Measurements from ENCODE around the gene HBA2.
A peak's percentile ranks its signal among the peaks of the same experiment; 100 is the strongest.
"Not testable (repeated sequence)": the region's sequence is repeated elsewhere in the genome, so short reads cannot be mapped to it uniquely, and the experiment has no call there.

Gene HBA2

DNA sequence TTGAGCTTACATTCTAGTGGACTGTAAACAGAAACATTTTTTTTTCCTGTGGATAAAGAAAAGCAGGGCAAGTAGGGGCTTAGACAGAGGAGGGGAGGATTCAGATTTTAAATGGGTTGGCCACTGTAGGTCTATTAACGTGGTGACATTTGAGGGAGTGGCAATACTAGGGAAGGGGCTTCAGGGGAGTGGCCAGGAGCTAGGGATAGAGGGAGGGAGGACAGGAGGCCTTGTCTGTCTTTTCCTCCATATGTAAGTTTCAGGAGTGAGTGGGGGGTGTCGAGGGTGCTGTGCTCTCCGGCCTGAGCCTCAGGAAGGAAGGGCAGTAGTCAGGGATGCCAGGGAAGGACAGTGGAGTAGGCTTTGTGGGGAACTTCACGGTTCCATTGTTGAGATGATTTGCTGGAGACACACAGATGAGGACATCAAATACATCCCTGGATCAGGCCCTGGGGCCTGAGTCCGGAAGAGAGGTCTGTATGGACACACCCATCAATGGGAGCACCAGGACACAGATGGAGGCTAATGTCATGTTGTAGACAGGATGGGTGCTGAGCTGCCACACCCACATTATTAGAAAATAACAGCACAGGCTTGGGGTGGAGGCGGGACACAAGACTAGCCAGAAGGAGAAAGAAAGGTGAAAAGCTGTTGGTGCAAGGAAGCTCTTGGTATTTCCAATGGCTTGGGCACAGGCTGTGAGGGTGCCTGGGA lies 13.4 kb upstream of the HBA2 start:
- no peak for DNase-seq

DNA sequence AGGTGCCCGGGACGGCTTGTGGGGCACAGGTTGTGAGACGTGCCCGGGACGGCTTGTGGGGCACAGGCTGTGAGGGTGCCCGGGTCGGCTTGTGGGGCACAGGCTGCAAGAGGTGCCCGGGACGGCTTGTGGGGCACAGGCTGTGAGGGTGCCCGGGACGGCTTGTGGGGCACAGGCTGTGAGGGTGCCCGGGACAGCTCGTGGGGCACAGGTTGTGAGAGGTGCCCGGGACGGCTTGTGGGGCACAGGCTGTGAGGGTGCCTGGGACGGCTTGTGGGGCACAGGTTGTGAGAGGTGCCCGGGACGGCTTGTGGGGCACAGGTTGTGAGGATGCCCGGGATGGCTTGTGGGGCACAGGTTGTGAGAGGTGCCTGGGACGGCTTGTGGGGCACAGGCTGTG lies 12.4 kb upstream of the HBA2 start:
- not testable (repeated sequence) for DNase-seq

- DNase-seq: no peak
Measured at GRCh38 chr16:160691-161190, 11.9 kb upstream of the HBA2 start.

- no peak for DNase-seq
Measured at GRCh38 chr16:162271-162991, 10.2 kb upstream of the HBA2 start.

GRCh38 chr16:163139-163538 lies 9.5 kb upstream of the HBA2 start:
- not testable (repeated sequence) for DNase-seq

DNA sequence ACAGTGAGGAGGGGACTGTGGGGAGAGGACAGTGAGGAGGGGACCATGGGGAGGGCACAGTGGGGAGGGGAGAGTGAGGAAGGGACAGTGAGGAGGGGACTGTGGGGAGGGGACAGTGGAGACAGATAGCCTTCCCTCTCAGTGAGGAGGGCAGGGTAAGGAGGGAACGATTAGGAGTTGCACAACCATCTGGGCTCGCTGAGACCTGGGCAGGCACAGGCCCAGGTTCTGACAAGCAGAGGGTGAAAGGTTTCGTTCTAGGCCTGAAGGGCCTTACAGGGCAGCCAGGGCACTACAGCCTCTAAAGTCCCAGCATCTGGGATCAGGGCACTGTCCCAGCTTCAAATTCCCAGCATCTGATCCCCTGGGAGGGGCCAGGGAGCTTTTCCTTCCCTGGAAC lies 9.0 kb upstream of the HBA2 start:
- not testable (repeated sequence) for DNase-seq

DNA sequence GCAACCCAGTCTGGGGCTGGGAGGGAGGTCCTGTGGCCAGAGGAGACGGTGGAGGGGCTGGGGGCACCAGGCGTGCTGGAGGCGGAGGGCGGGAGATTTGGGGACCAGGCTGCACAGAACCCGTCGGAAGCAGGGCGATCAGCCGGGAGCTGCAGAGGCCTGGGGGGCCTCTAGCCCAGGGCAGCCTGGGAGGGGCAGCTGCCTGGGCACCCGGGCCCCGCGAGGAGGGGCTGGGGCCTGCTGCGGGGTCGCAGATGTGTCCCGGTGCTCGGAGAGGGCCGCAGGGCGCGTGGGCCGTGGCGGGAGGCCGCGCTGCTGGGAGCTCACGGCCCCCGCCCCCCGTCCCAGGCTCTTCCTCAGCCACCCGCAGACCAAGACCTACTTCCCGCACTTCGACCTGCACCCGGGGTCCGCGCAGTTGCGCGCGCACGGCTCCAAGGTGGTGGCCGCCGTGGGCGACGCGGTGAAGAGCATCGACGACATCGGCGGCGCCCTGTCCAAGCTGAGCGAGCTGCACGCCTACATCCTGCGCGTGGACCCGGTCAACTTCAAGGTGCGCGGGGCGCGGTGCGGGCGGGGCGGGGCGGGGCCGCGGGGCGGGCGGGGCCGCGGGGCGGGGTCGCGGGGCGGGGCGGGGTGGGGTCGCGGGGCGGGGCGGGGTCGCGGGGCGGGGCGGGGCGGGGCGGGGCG lies 8.4 kb upstream of the HBA2 start:
- not testable (repeated sequence) for DNase-seq

DNA sequence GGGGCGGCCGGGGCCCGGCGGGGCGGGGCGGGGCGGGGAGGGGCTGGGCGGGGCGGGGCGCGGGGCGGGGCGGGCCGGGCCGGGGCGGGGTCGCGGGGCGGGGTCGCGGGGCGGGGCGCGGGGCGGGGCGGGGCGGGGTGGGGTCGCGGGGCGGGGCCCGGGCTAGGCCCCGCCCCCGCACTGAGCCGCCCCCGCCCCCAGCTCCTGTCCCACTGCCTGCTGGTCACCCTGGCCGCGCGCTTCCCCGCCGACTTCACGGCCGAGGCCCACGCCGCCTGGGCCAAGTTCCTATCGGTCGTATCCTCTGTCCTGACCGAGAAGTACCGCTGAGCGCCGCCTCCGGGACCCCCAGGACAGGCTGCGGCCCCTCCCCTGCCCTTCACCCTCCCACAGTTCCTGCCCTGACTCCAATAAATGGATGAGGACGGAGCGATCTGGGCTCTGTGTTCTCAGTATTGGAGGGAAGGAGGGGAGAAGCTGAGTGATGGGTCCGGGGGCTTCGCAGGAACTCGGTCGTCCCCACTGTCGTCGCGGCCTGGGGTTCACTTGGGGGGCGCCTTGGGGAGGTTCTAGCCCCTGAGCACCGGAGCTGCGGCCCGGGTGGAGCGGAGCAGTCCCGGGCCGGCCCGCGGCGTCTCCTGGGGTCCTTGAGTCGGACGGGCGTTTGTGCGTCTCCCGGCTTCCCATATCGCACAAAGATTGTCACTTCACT lies 7.7 kb upstream of the HBA2 start:
- peak in 1 of 2 experiments; percentile 47 for DNase-seq

DNA sequence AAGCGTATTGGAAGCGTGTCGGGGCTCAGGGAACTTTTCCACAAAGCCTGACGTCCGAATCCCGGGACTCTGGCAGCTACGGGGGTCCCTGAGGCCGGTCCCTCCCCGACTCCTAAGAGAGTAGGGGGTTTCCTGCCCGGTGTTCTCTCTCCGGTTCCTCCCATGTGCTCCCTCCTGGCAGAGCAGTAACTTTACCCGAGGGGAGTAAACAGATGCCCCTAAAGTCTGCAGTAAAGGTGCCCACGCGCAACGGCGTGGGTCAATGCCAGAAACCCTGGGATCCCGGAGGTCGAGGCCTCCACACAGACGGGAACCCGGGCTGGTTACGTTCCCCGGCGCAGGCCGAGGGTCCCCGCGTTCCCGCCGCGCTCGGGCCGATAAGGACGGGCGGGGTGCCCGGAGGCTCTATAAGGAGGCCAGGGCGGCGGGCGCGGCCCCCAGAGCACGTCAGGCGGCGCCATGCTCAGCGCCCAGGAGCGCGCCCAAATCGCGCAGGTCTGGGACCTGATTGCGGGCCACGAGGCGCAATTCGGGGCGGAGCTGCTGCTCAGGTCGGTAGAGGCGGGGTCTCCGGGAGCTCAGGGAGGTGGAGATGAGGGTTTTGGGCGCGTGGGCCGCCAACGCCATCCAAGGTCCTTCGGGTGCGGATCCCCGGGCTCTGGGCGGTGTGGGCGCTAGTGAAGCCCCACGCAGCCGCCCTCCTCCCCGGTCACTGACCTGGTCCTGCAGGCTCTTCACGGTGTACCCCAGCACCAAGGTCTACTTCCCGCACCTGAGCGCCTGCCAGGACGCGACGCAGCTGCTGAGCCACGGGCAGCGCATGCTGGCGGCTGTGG lies 6.9 kb upstream of the HBA2 start, which contains the start of gene HBM:
Gene HBM (plus strand): TSS at position 440 of the 836 bp plus-strand sequence. CDS start 20 bp downstream, at position 460.
- DNase-seq: peak in 1 of 2 experiments; percentile 47

DNA sequence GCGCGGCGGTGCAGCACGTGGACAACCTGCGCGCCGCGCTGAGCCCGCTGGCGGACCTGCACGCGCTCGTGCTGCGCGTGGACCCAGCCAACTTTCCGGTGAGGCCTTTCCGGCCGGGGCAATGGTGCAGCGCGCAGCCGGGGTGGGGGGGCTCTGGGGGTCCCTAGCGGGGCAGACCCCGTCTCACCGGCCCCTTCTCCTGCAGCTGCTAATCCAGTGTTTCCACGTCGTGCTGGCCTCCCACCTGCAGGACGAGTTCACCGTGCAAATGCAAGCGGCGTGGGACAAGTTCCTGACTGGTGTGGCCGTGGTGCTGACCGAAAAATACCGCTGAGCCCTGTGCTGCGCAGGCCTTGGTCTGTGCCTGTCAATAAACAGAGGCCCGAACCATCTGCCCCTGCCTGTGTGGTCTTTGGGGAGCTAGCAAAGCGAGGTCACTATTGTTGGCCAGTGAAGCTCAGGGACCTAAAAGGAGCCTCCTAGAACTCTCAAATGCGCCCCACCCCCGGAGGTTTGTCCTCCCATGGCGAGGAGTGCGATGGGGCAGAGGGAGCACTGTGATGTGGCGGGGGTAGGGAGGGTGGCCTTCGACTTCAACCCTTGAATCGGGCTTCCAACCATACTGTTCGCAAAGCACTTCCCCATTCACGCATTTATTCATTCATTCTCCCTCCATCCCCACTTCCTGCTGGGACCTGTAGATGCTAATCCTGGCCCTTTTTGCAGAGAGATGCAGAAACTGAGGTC lies 6.1 kb upstream of the HBA2 start:
- no peak for DNase-seq

DNA sequence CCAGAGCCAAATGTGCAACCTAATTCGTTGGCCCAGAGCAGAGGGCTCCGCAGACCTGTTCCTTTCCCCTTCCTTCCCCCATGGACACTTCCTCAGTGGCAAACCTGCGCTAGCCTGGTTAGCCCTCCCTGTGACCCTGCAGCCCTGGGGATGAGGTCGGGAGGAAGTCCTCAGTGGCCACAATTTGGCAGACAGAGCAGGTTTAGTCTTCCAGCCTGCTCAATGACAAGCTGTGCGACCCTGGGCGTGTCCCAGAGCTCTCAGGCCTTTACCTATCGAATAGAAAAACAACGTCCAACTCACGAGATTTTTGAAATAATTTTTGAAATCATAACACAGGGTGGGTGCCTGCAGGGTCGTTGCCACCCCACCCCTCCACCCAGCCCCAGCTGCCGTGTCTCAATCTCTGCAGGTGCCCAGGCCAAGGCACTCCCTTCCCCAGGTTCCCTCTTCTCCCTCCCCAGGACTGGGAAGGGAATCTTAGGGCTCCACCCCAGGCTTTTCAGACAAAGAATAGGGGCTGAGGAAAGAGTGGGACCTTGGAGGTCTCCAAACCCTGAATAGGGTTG lies 5.5 kb upstream of the HBA2 start:
- no peak for DNase-seq

DNA sequence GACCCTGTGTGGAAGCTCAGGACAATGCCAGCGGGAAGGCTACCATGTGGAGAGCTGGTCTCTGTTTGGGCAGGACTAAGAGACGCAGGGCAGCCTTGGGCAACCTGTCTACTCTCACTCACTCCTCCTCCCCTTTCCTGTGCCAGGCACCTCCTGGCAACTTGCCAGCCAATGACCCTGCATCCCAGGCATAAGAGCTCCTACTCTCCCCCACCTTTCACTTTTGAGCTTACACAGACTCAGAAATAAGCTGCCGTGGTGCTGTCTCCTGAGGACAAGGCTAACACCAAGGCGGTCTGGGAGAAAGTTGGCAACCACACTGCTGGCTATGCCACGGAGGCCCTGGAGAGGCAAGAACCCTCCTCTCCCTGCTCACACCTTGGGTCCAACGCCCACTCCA lies 4.3 kb upstream of the HBA2 start:
- DNase-seq: no peak

DNA sequence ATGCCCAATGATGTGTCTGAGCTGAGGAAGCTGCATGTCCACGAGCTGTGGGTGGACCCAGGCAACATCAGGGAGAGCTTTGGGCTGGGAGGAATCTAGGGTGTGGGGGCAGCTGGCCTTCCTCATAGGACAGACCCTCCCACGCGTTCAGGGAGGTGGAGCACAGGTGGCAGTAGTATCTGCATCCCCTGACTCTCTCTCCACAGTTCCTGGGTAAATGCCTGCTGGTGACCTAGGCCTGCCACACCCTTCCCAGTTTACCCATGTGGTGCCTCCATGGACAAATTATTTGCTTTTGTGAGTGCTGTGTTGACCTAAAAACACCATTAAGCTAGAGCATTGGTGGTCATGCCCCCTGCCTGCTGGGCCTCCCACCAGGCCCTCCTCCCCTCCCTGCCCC lies 3.7 kb upstream of the HBA2 start:
- DNase-seq: no peak

DNA sequence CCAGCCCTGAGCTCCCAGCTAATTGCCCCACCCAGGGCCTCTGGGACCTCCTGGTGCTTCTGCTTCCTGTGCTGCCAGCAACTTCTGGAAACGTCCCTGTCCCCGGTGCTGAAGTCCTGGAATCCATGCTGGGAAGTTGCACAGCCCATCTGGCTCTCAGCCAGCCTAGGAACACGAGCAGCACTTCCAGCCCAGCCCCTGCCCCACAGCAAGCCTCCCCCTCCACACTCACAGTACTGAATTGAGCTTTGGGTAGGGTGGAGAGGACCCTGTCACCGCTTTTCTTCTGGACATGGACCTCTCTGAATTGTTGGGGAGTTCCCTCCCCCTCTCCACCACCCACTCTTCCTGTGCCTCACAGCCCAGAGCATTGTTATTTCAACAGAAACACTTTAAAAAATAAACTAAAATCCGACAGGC lies 2.6 kb upstream of the HBA2 start:
- not testable (repeated sequence) for DNase-seq

DNA sequence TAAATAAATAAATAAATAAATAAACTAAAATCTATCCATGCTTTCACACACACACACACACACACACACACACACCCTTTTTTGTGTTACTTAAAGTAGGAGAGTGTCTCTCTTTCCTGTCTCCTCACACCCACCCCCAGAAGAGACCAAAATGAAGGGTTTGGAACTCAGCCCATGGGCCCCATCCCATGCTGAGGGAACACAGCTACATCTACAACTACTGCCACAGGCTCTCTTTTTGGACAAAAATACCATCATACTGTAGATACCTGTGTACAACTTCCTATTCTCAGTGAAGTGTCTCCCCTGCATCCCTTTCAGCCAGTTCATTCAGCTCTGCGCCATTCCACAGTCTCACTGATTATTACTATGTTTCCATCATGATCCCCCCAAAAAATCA lies 1.9 kb upstream of the HBA2 start:
- no peak for DNase-seq

DNA sequence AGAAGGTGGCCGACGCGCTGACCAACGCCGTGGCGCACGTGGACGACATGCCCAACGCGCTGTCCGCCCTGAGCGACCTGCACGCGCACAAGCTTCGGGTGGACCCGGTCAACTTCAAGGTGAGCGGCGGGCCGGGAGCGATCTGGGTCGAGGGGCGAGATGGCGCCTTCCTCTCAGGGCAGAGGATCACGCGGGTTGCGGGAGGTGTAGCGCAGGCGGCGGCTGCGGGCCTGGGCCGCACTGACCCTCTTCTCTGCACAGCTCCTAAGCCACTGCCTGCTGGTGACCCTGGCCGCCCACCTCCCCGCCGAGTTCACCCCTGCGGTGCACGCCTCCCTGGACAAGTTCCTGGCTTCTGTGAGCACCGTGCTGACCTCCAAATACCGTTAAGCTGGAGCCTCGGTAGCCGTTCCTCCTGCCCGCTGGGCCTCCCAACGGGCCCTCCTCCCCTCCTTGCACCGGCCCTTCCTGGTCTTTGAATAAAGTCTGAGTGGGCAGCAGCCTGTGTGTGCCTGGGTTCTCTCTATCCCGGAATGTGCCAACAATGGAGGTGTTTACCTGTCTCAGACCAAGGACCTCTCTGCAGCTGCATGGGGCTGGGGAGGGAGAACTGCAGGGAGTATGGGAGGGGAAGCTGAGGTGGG lies 657 bp downstream of the HBA2 start:
- DNase-seq: not testable (repeated sequence)

GRCh38 chr16:173928-174769 lies 1.5 kb downstream of the HBA2 start:
- DNase-seq: not testable (repeated sequence)

DNA sequence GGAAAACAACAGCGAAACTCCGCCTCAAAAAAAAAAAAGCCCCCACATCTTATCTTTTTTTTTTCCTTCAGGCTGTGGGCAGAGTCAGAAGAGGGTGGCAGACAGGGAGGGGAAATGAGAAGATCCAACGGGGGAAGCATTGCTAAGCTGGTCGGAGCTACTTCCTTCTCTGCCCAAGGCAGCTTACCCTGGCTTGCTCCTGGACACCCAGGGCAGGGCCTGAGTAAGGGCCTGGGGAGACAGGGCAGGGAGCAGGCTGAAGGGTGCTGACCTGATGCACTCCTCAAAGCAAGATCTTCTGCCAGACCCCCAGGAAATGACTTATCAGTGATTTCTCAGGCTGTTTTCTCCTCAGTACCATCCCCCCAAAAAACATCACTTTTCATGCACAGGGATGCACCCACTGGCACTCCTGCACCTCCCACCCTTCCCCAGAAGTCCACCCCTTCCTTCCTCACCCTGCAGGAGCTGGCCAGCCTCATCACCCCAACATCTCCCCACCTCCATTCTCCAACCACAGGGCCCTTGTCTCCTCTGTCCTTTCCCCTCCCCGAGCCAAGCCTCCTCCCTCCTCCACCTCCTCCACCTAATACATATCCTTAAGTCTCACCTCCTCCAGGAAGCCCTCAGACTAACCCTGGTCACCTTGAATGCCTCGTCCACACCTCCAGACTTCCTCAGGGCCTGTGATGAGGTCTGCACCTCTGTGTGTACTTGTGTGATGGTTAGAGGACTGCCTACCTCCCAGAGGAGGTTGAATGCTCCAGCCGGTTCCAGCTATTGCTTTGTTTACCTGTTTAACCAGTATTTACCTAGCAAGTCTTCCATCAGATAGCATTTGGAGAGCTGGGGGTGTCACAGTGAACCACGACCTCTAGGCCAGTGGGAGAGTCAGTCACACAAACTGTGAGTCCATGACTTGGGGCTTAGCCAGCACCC lies 2.6 kb downstream of the HBA2 start:
- DNase-seq: no peak

All from NCI-H526 (cell line).